ENCODE results near the gene TAPBP.

DNA sequence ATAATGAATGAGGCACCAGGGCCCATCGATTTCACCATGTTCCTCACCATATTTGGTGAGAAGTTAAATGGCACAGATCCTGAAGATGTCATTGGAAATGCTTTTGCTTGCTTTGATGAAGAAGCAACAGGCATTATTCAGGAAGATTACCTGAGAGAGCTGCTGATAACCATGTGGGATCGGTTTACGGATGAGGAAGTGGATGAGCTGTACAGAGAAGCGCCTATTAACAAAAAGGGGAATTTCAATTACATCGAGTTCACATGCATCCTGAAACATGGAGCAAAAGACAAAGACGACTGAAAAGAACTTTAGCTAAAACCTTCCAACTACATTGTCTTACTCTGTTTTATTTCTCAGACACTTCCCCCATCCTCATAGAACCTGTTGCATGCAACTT lies 25.3 kb upstream of the TAPBP start:
- TF ChIP-seq, protein P1, sequence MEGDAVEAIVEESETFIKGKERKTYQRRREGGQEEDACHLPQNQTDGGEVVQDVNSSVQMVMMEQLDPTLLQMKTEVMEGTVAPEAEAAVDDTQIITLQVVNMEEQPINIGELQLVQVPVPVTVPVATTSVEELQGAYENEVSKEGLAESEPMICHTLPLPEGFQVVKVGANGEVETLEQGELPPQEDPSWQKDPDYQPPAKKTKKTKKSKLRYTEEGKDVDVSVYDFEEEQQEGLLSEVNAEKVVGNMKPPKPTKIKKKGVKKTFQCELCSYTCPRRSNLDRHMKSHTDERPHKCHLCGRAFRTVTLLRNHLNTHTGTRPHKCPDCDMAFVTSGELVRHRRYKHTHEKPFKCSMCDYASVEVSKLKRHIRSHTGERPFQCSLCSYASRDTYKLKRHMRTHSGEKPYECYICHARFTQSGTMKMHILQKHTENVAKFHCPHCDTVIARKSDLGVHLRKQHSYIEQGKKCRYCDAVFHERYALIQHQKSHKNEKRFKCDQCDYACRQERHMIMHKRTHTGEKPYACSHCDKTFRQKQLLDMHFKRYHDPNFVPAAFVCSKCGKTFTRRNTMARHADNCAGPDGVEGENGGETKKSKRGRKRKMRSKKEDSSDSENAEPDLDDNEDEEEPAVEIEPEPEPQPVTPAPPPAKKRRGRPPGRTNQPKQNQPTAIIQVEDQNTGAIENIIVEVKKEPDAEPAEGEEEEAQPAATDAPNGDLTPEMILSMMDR (IDR thresholded peaks at IDR 0.05), result no peak
- TF ChIP-seq POLR2AphosphoS5 (IDR thresholded peaks at IDR 0.05; ENCODE audit: insufficient read depth in 1 of 2, low read depth in 1 of 2) (no peak), POLR2A (IDR thresholded peaks at IDR 0.05) (no peak)

All from vagina (tissue), 2 donors.